MM.1S (cell line): ENCODE data around the gene POU2AF2.
"Not testable (repeated sequence)": the region's sequence is repeated elsewhere in the genome, so short reads cannot be mapped to it uniquely, and the experiment has no call there.

ENCODE experiments used
- EZH2 ChIP-seq: fragments of 300-600 bp; sonication (generic); optimal IDR thresholded peaks from 2 replicates; pipeline ENCODE3; 2017; ENCODE audit warnings: low read depth, mild to moderate bottlenecking, antibody characterized with exemption, low read length, mixed read lengths
- TF ChIP-seq, protein P1 (sequence below): fragments of 300-600 bp; sonication (generic); IDR thresholded peaks from 2 replicates; pipeline ENCODE4 v1.5.1; 2016; ENCODE audit warnings: antibody characterized with exemption, low read length, mixed read lengths

DNA sequence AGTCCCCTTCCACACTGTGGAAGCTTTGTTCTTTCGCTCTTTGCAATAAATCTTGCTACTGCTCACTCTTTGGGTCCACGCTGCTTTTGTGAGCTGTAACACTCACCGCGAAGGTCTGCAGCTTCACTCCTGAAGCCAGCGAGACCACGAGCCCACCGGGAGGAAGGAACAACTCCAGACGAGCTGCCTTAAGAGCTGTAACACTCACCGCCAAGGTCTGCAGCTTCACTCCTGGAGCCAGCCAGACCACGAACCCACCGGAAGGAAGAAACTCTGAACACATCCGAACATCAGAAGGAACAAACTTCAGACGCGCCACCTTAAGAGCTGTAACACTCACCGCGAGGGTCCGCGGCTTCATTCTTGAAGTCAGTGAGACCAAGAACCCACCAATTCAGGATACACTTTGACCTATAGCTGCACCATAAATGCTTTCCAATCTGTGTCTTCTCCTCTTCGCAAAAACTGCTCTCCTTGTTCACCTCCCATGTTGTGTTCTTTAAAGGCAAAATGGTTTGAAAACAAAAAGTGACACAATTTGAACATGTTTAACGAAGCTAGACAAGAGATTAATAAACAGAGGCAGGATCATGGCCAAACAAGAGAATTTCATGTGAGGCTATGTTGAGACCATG is 22.6 kb upstream of the POU2AF2 start:
- TF ChIP-seq, protein P1, sequence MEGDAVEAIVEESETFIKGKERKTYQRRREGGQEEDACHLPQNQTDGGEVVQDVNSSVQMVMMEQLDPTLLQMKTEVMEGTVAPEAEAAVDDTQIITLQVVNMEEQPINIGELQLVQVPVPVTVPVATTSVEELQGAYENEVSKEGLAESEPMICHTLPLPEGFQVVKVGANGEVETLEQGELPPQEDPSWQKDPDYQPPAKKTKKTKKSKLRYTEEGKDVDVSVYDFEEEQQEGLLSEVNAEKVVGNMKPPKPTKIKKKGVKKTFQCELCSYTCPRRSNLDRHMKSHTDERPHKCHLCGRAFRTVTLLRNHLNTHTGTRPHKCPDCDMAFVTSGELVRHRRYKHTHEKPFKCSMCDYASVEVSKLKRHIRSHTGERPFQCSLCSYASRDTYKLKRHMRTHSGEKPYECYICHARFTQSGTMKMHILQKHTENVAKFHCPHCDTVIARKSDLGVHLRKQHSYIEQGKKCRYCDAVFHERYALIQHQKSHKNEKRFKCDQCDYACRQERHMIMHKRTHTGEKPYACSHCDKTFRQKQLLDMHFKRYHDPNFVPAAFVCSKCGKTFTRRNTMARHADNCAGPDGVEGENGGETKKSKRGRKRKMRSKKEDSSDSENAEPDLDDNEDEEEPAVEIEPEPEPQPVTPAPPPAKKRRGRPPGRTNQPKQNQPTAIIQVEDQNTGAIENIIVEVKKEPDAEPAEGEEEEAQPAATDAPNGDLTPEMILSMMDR = not testable (repeated sequence)
- TF ChIP-seq EZH2 = not testable (repeated sequence)
